Measurements from ENCODE around the gene CASKIN1.
"Not testable (repeated sequence)": the region's sequence is repeated elsewhere in the genome, so short reads cannot be mapped to it uniquely, and the experiment has no call there.

CASKIN1 gene

GRCh38 chr16:2129890-2130447 lies 66.4 kb downstream of the CASKIN1 start:
- not testable (repeated sequence) for DNase-seq (ENCODE audit: low spot score)

GRCh38 chr16:2129251-2129650 lies 67.2 kb downstream of the CASKIN1 start:
- DNase-seq (ENCODE audit: low spot score) = not testable (repeated sequence)

GRCh38 chr16:2127630-2128280 lies 68.7 kb downstream of the CASKIN1 start:
- DNase-seq (ENCODE audit: low spot score) = not testable (repeated sequence)

All from pons (tissue), 1 donor.